GM11168 (cell line): Measurements from ENCODE around the gene HIPK3.
"Not testable (repeated sequence)": the region's sequence is repeated elsewhere in the genome, so short reads cannot be mapped to it uniquely, and the experiment has no call there.

Experiments
- in situ Hi-C: fragments of 300-500 bp; cut with MboI; formaldehyde crosslinking; loops from one replicate; pipeline ENCODE4 v1.12.0; 2022; ENCODE audit warnings: low sequenced_read_pairs; ENCODE audit not compliant: unreplicated experiment

Gene HIPK3

DNA sequence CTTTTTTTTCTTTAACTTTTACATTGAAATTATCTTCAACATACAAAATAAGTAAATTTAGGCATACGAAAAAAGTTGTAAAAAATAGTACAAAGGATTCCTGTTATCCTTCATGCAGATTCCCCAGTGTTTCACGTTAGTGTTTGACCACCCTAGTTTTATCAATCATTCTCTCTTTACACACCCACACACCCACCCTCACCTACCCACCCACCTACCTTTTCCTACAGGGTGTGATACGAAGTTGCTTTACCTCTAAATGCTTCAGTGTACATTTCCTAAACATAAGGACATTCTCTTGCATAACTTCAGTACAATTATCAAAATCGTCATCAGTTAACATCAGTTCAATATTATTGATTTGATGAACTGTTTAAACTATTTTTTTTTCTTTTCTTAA is 37.0 kb downstream of the HIPK3 start:
- in situ Hi-C loops, result no loop called here

DNA sequence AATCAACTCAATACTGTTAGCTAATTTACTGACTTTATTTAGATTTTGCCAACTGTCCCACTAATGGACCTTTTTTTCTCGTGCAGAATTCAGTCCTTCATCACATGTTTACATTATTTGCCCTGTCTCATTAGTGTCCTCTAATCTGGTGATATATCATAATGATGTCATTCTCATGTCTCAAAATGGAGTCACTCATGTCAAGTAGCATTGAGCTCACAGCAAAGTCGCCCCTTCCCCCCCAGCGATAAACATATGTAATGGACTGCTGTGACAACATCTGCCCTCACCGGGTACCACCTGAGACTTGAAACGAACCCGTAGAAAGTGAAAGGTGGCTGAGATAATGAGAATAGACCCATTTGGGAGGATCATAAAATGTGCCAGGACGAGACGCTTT is 37.6 kb downstream of the HIPK3 start:
- in situ Hi-C loops, result no loop called here

DNA sequence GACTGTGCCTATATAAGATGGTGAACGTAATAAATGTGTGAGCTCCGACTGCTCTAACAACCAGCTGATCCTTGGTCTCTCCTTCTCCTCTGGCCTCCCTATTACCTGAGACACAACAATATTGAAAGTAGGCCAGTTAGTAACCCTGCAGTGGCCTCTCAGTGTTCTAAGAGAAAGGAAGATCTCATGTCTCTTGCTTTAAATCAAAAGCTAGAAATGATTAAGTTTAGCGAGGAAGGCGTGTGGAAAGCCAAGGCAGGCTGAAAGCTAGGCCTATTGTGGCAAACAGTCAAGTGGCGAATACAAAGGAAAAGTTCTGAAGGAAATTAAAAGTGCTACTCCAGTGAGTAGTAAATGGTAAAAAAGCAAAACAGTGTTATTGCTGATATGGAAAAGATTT is 39.5 kb downstream of the HIPK3 start:
- in situ Hi-C loops, result no loop called here

DNA sequence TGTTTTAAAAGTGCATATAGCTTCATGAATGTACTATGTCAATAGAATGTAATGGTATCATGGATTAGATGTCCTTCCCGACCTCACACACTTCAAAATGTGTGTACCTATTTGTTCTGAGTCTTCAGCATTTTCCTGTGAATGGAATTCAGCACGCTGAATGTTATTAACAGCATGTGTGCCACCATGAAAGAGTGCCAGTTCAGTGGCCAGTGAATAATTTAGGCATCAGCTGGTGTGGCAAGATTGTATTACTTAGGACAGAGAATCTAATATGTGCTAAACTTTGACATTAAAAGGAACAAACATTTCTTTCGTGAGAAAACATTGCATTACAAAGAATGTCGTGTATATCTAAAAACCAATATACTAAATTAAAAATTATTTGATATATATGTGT is 46.4 kb downstream of the HIPK3 start:
- in situ Hi-C loops, result no loop called here

DNA sequence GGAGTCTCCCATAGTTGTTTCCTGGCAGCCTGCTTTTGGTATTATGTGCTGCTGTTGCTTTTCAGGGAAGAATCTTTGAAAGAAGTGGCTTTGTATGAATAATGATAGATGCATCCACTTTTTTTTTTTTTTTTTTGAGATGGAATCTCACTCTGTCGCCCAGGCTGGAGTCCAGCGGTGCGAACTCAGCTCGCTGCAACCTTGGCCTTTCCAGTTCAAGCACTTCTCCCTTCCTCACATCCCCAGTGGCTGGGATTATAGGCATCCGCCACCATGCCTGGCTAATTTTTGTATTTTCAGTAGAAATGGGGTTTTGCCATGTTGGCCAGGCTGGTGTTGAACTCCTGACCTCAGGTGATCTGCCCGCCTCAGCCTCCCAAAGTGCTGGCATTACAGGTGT is 49.6 kb downstream of the HIPK3 start:
- in situ Hi-C loops, result not testable (repeated sequence)

DNA sequence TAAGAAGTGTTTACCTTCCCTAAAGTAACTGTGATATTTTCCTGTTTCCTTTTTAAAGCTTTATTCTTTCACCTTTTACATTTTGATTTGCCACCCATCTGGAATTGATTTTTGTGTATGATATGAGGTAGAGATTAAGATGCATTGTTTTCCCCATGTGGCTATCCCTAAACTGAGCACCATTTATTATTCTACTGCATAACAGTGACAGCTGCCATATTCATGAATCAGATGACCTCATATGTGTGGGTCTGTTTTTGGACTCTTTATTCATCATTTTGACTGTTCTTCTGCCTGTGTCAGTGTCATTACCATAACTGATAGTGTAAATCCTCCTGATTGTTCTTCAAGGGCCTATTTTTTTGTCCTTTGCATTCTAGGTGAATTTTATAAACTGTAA is 50.8 kb downstream of the HIPK3 start:
- in situ Hi-C loops, result no loop called here

DNA sequence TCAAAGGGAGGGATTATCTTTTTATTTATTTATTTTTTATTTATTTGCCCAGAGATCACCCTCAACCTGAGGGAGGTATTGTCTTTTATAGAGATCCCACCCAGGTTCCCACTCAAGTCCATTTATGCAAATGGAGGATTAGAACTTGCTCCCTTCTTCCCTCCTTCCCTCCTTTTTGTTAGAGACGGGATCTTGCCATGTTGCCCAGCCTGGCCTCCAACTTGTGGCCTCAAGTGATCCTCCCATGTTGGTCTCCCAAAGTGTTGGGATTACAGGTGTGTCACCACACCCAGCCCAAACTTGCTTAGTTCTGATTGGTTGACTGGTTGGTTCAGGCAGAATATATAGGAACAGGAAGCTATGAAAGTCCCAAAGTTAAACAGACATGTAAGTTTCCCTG is 51.9 kb downstream of the HIPK3 start:
- in situ Hi-C loops, result no loop called here

DNA sequence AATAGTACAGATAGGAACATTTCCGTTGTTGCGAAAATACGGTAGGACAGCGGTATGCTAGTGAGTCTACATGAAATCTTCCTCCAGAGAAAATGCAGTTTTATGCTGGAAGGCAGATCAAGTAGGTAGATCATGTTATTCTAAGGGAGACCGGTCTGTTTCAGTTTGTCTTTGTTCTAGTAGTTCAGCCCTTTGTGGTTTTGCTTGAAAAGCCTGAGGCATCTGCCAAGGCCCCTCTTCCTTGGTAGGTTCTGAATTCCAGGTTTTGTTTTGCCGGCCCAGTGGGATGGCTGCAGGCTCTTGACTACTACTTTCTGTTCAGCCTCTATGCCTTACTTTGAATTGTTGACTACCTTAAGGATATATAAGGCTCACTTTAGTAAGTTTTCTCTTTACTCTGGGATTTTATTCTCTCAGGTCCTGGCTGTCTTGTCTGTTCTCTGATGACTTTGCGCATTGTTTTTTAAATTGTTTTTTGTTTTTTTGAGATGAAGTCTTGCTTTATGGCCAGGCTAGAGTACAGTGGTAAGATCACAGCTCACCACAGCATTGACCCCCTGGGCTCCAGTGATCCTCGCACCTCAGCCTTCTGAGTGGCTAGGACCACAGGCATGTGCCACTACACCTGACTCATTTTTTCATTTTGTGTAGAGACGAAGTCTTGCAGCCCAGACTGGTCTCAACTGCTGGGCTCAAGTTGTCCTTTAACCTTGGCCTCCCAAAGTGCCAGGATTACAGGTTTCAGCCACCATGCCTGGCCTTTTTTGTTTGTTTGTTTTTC is 53.7 kb downstream of the HIPK3 start:
- in situ Hi-C loops, result no loop called here

DNA sequence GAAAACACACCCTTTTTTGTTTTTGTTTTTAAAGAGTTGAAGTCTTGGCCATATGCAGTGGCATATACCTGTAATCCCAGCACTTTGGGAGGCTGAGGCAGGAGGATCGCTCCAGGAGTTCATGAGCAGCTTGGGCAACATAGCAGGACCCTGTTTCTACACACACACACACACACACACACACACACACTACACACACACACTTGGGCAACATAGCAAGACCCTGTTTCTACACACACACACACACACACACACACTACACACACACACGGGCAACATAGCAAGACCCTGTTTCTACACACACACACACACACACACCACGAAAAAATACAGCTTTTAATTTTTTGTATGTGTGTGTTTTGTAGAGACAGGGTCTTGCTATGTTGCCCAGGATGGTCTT is 54.5 kb downstream of the HIPK3 start:
- in situ Hi-C loops, result no loop called here

DNA sequence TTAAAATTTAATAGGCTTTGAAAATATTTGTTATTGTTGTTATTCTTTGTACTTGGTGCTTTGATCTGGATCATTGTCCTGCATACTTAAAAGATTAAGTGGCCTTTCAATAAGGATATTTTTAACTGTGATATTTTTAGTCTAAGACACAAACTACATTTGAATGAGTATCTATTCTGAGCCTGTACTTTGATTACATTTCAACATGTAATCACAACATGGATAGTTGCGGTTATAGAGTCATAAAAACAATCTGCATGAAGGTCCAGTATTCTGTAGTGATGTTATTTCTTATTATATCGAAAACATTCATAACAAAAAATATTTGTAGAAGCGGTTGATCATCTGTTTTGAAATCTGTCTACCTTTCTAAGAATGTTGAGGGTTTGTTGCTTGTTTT is 58.6 kb downstream of the HIPK3 start:
- in situ Hi-C loops, result no loop called here

DNA sequence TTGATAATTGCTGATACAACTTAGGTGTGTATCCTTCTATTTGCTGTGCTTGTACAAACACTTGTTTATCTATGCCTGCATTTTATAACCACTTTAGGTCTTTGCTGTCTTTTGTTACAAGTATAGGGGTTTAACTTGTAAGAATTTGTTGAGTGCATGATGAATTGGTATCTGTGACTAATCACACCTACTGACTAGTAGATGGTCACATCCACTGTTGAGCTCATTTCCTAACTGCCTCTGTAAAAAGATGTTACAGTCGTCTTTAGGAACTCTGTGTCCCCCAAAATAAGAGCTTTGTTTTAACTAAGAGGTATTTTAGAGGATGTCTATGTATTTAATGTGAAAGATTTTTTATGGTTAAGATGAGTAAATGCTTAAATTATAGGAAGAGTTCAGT is 60.5 kb downstream of the HIPK3 start:
- in situ Hi-C loops, result no loop called here

DNA sequence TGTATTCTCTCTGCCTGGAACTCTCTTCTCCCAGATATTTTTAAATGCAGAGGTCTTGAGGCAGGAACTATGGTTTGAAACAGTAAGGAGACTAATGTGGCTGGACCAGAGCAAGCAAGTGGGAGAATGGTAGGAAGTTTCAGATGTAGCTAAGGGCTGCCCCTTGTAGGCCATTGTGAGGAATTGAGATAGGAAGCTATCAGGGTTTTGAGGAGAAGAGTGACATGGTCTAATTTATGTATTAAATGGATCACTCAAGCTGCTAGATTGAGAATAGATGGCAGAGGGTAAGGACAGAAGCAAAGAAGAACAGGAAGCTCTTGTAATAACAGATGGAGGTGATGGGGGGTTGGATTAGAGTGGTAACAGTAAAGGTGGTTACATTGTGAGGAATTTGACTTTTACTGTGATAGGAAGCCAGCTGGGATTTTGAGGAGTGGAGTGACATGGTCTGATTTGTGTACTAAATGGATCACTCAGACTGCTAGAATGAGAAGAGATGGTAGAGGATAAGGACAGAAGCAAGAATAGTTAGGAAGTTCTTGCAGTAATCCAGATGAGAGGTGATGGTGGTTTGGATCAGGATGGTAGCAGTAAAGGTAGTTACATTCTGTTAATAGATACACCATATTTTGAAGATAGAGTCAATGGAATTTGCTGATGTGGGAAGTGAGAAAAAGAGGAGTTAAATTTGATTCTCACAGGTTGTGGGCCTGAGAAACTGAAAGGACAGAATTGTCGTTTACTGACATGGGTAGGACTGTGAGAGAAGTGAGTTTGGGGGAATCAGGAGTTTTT is 63.0 kb downstream of the HIPK3 start:
- in situ Hi-C loops, result no loop called here

DNA sequence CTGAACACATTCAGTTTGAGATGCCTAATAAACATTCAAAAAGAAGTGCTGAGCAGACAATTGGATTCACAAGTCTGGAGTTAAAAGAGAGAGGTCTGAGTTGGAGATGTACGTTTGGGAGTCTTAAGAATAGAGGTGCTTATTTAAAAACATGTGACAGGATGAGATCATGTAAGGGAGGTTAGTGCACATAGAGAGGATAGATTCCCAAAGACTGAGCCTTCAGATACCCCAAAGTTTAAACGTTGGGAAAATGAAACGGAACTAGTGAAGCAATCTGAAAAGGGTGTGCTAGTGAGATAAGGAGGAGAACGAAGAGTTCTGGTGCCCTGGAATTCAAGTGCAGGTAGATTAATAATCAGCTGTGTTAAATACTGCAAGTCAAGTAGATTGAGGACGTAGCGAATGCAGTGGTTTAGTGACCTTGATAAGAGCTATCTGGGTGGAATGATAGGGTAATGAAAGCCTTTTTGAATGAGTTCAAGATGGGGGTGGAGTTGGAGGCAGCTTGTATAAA is 63.7 kb downstream of the HIPK3 start:
- in situ Hi-C loops, result no loop called here

DNA sequence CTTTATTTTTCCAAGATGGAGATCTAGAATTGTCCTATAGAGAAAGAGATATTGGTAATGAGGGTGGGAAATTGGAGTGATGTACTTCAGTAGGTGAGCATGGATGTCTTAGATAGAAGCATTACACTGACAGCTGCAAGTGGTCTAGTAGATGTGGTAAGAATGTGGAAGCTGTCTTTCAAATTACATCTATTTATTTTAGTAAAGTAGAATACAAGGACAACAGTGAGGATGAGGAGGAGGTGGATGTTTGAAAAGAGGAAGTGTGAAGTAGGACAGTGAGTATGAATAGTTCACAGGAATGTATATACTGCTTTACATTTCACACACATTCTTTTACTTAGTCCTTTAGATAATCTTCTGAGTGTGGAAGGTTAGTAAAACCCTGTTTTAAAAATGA is 64.2 kb downstream of the HIPK3 start:
- in situ Hi-C loops, result no loop called here

DNA sequence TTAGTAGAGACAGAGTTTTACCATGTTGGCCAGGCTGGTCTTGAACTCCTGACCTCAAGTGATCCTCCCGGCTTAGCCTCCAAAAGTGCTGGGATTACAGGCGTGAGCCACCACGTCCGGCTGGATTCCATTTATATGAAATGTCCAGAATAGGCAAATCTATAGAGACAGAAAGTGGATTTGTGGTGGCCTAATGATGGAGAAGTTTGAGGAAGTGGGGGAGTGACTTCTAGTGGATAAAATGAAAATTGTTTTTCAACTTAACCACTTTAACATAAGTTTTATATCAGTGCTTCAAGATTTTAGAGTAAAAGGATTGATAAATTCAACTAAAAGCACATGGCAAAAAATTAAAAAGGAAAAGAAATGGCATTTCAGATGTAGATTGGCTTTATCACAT is 66.2 kb downstream of the HIPK3 start:
- in situ Hi-C loops, result no loop called here

DNA sequence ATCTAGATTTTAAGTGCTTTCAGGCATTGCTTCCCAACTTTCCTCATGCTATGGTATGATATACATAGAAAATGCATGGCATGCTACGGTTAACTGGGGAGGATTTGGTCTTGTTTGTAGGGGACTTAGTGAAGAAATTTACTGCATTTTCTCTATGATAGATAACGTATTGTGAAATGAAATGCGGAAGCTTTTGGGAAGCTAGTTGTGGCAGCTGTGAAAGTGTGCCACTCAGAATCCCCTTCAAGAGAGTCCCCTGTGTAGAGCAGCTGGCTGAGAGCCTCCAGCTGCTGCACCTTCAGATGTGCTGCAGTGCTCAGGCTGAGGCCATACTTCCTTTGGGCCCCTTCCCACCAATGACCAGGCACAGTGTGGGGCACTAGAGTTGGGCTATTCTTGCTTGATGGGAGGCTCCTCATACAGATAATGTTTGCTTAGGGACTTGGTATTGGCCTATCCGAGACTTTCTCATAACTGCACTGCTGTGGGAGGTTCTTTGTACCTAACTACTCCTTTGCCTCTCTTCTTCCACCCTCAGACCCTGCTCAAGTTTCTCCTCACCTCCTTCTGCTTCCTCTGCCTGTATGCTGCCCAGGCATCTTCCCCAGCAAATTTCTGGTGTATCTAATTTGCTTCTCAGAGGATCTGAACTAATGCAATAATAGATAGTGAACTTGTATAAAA is 67.3 kb downstream of the HIPK3 start:
- in situ Hi-C loops, result no loop called here

DNA sequence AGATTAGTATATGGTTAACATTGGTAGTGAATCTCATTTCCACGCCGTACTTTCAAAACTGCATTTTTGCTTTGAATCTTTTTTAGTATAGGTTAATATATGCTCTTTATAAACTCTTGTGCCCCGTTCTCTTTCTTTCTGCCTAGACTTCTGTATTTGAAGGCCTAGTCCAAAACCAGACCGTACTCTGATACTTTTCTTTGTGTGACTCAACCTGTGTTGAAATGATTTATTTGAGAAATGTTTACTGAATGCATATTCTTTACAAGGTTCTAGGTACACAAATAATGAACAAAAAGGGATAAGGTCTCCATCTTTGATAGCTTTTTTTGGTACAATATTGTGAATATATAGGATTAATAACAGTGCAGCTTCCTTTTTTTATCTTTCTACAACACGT is 68.3 kb downstream of the HIPK3 start:
- in situ Hi-C loops, result loop anchor here (5.0 kb wide), 1 partner anchor 158 kb away; no protein-coding TSS in a partner anchor

DNA sequence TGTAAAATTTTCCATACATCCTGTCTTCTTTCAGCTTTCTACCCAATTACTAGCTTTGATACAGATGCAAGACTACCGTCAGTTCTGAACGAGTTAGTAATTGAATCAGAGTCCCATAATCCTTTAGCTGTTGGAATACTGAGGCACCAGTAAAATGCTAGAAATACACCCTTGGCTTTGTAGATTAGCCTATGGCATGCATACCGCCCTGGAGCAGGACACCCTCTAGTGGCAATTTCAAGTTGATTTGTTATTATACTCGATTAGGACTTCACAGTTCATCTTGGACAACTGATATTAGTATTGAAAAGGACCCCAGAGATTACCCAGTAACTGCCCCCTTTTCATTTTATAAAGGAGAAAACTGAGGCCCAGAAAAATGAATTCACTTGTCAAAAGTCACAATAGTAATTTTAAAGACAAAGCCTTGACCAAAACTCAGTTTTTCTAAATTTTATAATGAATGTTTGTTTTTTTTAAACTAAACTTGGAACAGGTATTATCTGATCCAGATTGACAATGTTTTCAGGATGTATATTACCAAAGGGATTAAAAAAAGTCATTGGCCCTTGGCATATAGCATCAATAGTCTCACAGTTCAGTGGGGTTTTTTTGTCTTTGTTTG is 72.6 kb downstream of the HIPK3 start:
- in situ Hi-C loops, result loop anchor here (5.0 kb wide), 1 partner anchor 163 kb away; no protein-coding TSS in a partner anchor

DNA sequence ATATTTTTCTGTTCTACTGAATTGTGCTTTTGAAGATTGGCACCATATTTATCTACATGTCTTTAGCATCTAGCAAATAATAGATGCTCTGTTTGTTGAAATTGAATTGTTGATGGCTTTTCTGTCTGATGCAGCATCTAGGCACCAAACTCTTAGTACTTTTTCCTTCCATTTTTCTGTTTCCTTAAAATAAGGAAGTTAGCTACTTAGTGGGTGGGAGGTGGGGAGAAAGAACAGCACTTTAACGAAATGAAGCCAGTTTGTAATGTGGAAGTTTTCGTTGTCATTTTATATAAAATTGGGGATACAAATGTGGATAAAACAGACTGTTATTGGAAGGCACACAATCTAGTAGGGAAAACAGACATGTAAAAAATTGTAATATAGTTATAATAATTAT is 76.6 kb downstream of the HIPK3 start:
- in situ Hi-C loops, result no loop called here

DNA sequence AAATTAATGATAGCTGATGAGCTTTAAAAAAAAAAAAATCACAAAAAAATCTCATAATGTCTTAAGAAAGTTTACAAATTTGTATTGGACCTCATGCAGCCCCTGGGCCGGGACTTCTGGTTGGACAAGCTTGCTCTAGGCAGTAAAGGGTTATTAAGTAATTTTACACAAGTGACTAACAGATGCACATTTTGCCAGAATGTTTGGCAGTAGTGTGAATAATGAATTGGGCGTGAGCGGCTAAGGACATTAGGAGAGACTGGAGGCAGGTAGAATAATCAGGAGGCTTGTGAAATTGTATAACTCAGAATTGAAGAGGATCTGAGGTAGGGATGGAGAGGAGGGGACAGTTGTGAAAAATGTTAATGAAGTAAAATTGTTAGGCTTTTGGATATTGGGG is 77.4 kb downstream of the HIPK3 start:
- in situ Hi-C loops, result no loop called here
